GM12891 (cell line): ENCODE data around the gene IMPACT.
A peak's percentile ranks its signal among the peaks of the same experiment; 100 is the strongest.

Experiments
- DNase-seq: peaks from one replicate; pipeline ENCODE4 v3.0.0; 2011; ENCODE audit warnings: low spot score; ENCODE audit not compliant: insufficient read length
- FAIRE-seq: peaks from 2 replicates; lab custom pipeline; 2011; peaks lifted over from hg19 to GRCh38; lab: Jason Lieb, UNC
- PAX5 ChIP-seq: IDR thresholded peaks from 2 replicates; pipeline ENCODE4 v1.6.1; 2011; ENCODE audit warnings: low read length, moderate library complexity, mild to moderate bottlenecking; ENCODE audit not compliant: insufficient read depth, severe bottlenecking
- POLR2A ChIP-seq: IDR thresholded peaks from 2 replicates; pipeline ENCODE4 v1.6.1; 2011; ENCODE audit warnings: low read depth, low read length, control low read depth
- POLR2AphosphoS5 ChIP-seq: IDR thresholded peaks from 2 replicates; pipeline ENCODE4 v1.6.1; 2011; ENCODE audit warnings: low read depth, low read length, control low read depth
- POU2F2 ChIP-seq: IDR thresholded peaks from 2 replicates; pipeline ENCODE4 v1.6.1; 2011; ENCODE audit warnings: low read depth, mild to moderate bottlenecking, control low read depth, low read length, moderate library complexity
- SPI1 ChIP-seq: IDR thresholded peaks from 2 replicates; pipeline ENCODE4 v1.6.1; 2011; ENCODE audit warnings: low read depth, low read length, control low read depth
- TAF1 ChIP-seq: IDR thresholded peaks from 2 replicates; pipeline ENCODE4 v1.6.1; 2011; ENCODE audit warnings: low read depth, low read length, control low read depth

IMPACT gene

GRCh38 chr18:24474406-24474805, 47.9 kb downstream of the IMPACT start:
- DNase-seq, result no peak
- FAIRE-seq, result no peak
- no peak for TF ChIP-seq POLR2A
- TF ChIP-seq PAX5, result no peak
- TF ChIP-seq POLR2AphosphoS5, result no peak
- TF ChIP-seq TAF1, result no peak
- no peak for TF ChIP-seq POU2F2
- no peak for TF ChIP-seq SPI1

- no peak for DNase-seq
- no peak for FAIRE-seq
- TF ChIP-seq PAX5 (no peak), POLR2A (no peak), POU2F2 (no peak), POLR2AphosphoS5 (no peak), TAF1 (no peak), SPI1 (no peak)
Observed at GRCh38 chr18:24475926-24476589, 49.6 kb downstream of the IMPACT start.

- no peak for FAIRE-seq
- TF ChIP-seq TAF1 (no peak), SPI1 (no peak), POLR2A (no peak), PAX5 (no peak), POLR2AphosphoS5 (no peak), POU2F2 (no peak)
Observed at GRCh38 chr18:24479371-24479770, 52.9 kb downstream of the IMPACT start.

GRCh38 chr18:24482821-24483220, 56.4 kb downstream of the IMPACT start:
- FAIRE-seq (no peak), DNase-seq (no peak)
- no peak for TF ChIP-seq POU2F2

More at GRCh38 chr18:24479371-24479770, 52.9 kb downstream of the IMPACT start:
- no peak for DNase-seq

GRCh38 chr18:24485681-24486080, 59.2 kb downstream of the IMPACT start:
- no peak for DNase-seq
- TF ChIP-seq POLR2A (no peak), PAX5 (no peak), POU2F2 (no peak), TAF1 (no peak), POLR2AphosphoS5 (no peak), SPI1 (no peak)
- no peak for FAIRE-seq

GRCh38 chr18:24486684-24487083, 60.2 kb downstream of the IMPACT start:
- DNase-seq (no peak), FAIRE-seq (no peak)
- TF ChIP-seq POU2F2, result no peak
- no peak for TF ChIP-seq PAX5
- no peak for TF ChIP-seq TAF1
- TF ChIP-seq POLR2A, result no peak
- TF ChIP-seq POLR2AphosphoS5, result no peak
- no peak for TF ChIP-seq SPI1

GRCh38 chr18:24488824-24489493, 62.5 kb downstream of the IMPACT start:
- DNase-seq, result peak; percentile 33
- FAIRE-seq, result no peak
- no peak for TF ChIP-seq SPI1
- TF ChIP-seq POLR2A, result no peak
- TF ChIP-seq POU2F2, result no peak
- TF ChIP-seq POLR2AphosphoS5, result no peak
- TF ChIP-seq TAF1, result no peak

- DNase-seq (no peak), FAIRE-seq (no peak)
- TF ChIP-seq POLR2AphosphoS5 (no peak), TAF1 (no peak), PAX5 (no peak), POU2F2 (no peak), SPI1 (no peak), POLR2A (no peak)
Observed at GRCh38 chr18:24490539-24490938, 64.1 kb downstream of the IMPACT start.

- DNase-seq, result no peak
- TF ChIP-seq POLR2A (no peak), TAF1 (no peak), POU2F2 (0 out of 2 replicates have a peak, but pooled peaks have one; percentile 8), SPI1 (peak; percentile 33; the same call in 1 of the 2 replicates), POLR2AphosphoS5 (no peak), PAX5 (peak; percentile 78)
Observed at GRCh38 chr18:24491927-24492834, 65.7 kb downstream of the IMPACT start.

GRCh38 chr18:24494586-24494985, 68.1 kb downstream of the IMPACT start:
- no peak for TF ChIP-seq SPI1
- TF ChIP-seq PAX5, result no peak
- no peak for TF ChIP-seq POU2F2
- TF ChIP-seq TAF1, result no peak
- no peak for TF ChIP-seq POLR2AphosphoS5
- TF ChIP-seq POLR2A, result no peak
- DNase-seq (no peak), FAIRE-seq (no peak)

More at GRCh38 chr18:24491927-24492834, 65.7 kb downstream of the IMPACT start:
- peak; percentile 40 for FAIRE-seq
